Mesenchymal stem cell (in vitro differentiated cells and primary cell): ENCODE measurements around the gene NLRP6.
A peak's percentile ranks its signal among the peaks of the same experiment; 100 is the strongest.

Experiments used
- DNase-seq: peaks from one replicate; pipeline ENCODE4 v3.0.0-alpha.2; 2013
- H2AFZ ChIP-seq: one replicate; pipeline ENCODE4 v1.6.1; 2013; ENCODE audit warnings: low read depth, mild to moderate bottlenecking, control low read depth, inconsistent platforms, low read length, moderate library complexity
- H2AK5ac ChIP-seq: 2 replicates; pipeline ENCODE4 v1.6.1; 2013; ENCODE audit warnings: low read length, moderate library complexity, mild to moderate bottlenecking, inconsistent platforms; ENCODE audit not compliant: severe bottlenecking
- H2BK120ac ChIP-seq: one replicate; pipeline ENCODE4 v1.6.1; 2013; ENCODE audit warnings: low read depth, mild to moderate bottlenecking, inconsistent platforms, low read length, moderate library complexity
- H2BK12ac ChIP-seq, 2 experiments: one replicate each; pipeline ENCODE4 v1.6.1; 2013; ENCODE audit warnings: inconsistent platforms in 2 of 2, low read length in 2 of 2, mild to moderate bottlenecking in 2 of 2, moderate library complexity in 2 of 2, control low read depth in 1 of 2
- H2BK15ac ChIP-seq: one replicate; pipeline ENCODE4 v1.6.1; 2013; ENCODE audit warnings: mild to moderate bottlenecking, low read depth, inconsistent platforms; ENCODE audit not compliant: poor library complexity, severe bottlenecking
- H2BK5ac ChIP-seq: 2 replicates; pipeline ENCODE4 v1.6.1; 2013; ENCODE audit warnings: low read depth, mild to moderate bottlenecking, low read length, control low read depth, inconsistent platforms; ENCODE audit not compliant: poor library complexity, severe bottlenecking
- H3K14ac ChIP-seq, 2 experiments: one replicate each; pipeline ENCODE4 v1.6.1; 2013; ENCODE audit warnings: inconsistent platforms in 2 of 2, low read length in 2 of 2, control low read depth in 1 of 2, mild to moderate bottlenecking in 1 of 2, moderate library complexity in 1 of 2
- H3K18ac ChIP-seq, 2 experiments: one replicate each; pipeline ENCODE4 v1.6.1; 2013; ENCODE audit warnings: inconsistent platforms in 2 of 2, low read length in 2 of 2, control low read depth in 1 of 2, low read depth in 1 of 2, mild to moderate bottlenecking in 1 of 2
- H3K23ac ChIP-seq, 2 experiments: one replicate each; pipeline ENCODE4 v1.6.1; 2013; ENCODE audit warnings: inconsistent platforms in 2 of 2, low read length in 2 of 2, mild to moderate bottlenecking in 2 of 2, moderate library complexity in 2 of 2, control low read depth in 1 of 2
- H3K27ac ChIP-seq: 2 replicates; pipeline ENCODE4 v1.5.1; 2013; ENCODE audit warnings: mild to moderate bottlenecking, moderate library complexity, low read length, control low read depth, inconsistent platforms; ENCODE audit not compliant: poor library complexity, severe bottlenecking
- H3K27me3 ChIP-seq, 2 experiments: 2 replicates each; pipeline versions ENCODE4 v1.6.1 to v1.7.0; 2013; ENCODE audit warnings: low read length in 2 of 2, mild to moderate bottlenecking in 2 of 2, moderate library complexity in 2 of 2, control low read depth in 1 of 2, inconsistent platforms in 1 of 2; ENCODE audit not compliant: control insufficient read depth in 1 of 2, insufficient read depth in 1 of 2
- H3K36me3 ChIP-seq, 2 experiments: 2 replicates each; pipeline versions ENCODE4 v1.6.1 to v1.7.0; 2013; ENCODE audit warnings: low read length in 2 of 2, control low read depth in 1 of 2, inconsistent platforms in 1 of 2, low read depth in 1 of 2, mild to moderate bottlenecking in 1 of 2; ENCODE audit not compliant: insufficient read depth in 2 of 2, control insufficient read depth in 1 of 2
- H3K4ac ChIP-seq, 2 experiments: one replicate each; pipeline ENCODE4 v1.6.1; 2013; ENCODE audit warnings: inconsistent platforms in 2 of 2, low read length in 2 of 2, mild to moderate bottlenecking in 2 of 2, moderate library complexity in 2 of 2, control low read depth in 1 of 2, low read depth in 1 of 2
- H3K4me1 ChIP-seq: 2 replicates; pipeline ENCODE4 v1.6.1; 2013; ENCODE audit warnings: low read depth, low read length, control low read depth; ENCODE audit not compliant: control insufficient read depth, insufficient read depth
- H3K4me2 ChIP-seq: 2 replicates; pipeline ENCODE4 v1.6.1; 2013; ENCODE audit warnings: low read length, mild to moderate bottlenecking, inconsistent platforms; ENCODE audit not compliant: poor library complexity, severe bottlenecking
- H3K4me3 ChIP-seq, 2 experiments: 2 replicates each; pipeline versions ENCODE4 v1.5.1 to v1.7.0; 2013; ENCODE audit warnings: low read length in 2 of 2, mild to moderate bottlenecking in 2 of 2, control low read depth in 1 of 2, low read depth in 1 of 2; ENCODE audit not compliant: insufficient read depth in 1 of 2
- H3K79me1 ChIP-seq: replicated peaks from 2 replicates; pipeline ENCODE4 v1.6.1; 2013; ENCODE audit warnings: mild to moderate bottlenecking, control low read depth, low read length, inconsistent platforms; ENCODE audit not compliant: poor library complexity, severe bottlenecking
- H3K9ac ChIP-seq: 2 replicates; pipeline ENCODE4 v1.7.0; 2013; ENCODE audit warnings: mild to moderate bottlenecking, low read length, moderate library complexity
- H3K9me3 ChIP-seq: 2 replicates; pipeline ENCODE4 v1.7.0; 2013; ENCODE audit warnings: mild to moderate bottlenecking, low read length; ENCODE audit not compliant: control insufficient read depth
- H4K8ac ChIP-seq: one replicate; pipeline ENCODE4 v1.6.1; 2013; ENCODE audit warnings: inconsistent platforms, mild to moderate bottlenecking, low read length, moderate library complexity
- H4K91ac ChIP-seq: one replicate; pipeline ENCODE4 v1.6.1; 2013; ENCODE audit warnings: mild to moderate bottlenecking, low read length, inconsistent platforms
- WGBS: methylation state at CpG from one replicate; pipeline ENCODE4 v1.1.7; 2013; ENCODE audit warnings: mixed read lengths; 5-methylcytosine and 5-hydroxymethylcytosine counted together

The NLRP6 gene

GRCh38 chr11:329886-330253 lies 51.7 kb downstream of the NLRP6 start:
- H3K27ac ChIP-seq, result no peak overlapping the region

GRCh38 chr11:330307-330693 lies 52.1 kb downstream of the NLRP6 start:
- no peak overlapping the region for H3K4me3 ChIP-seq
- no peak overlapping the region for H4K91ac ChIP-seq
- 94% methylated on average over 14 of the region's 14 CpGs for WGBS
- H3K9ac ChIP-seq, result no peak overlapping the region
- peaks cover 2% of the 10 kb centered on the region for H3K79me1 ChIP-seq
- no peak overlapping the region for H4K8ac ChIP-seq
- peaks cover 26% of the 10 kb centered on the region for H3K4me1 ChIP-seq
- H3K4ac ChIP-seq, result no peak overlapping the region
- no peak overlapping the region for H3K18ac ChIP-seq
- H3K27me3 ChIP-seq, result no peaks in the 10 kb centered on the region
- peak overlapping the region; percentile 13 for H2BK15ac ChIP-seq
- no peak overlapping the region for H2AFZ ChIP-seq
- H2BK12ac ChIP-seq, result peak overlapping the region; percentile 9 to 72
- H3K23ac ChIP-seq, result no peak overlapping the region
- H3K36me3 ChIP-seq, result no peaks in the 10 kb centered on the region
- H2AK5ac ChIP-seq, result no peak overlapping the region
- no peak for DNase-seq
- no peak overlapping the region for H2BK120ac ChIP-seq
- no peak overlapping the region for H3K4me2 ChIP-seq
- no peak overlapping the region for H3K27ac ChIP-seq
- H3K14ac ChIP-seq, result no peak overlapping the region
- no peak overlapping the region for H2BK5ac ChIP-seq
- no peaks in the 10 kb centered on the region for H3K9me3 ChIP-seq

More at GRCh38 chr11:329886-330253, 51.7 kb downstream of the NLRP6 start:
- Histone ChIP-seq H3K36me3 (no peaks in the 10 kb centered on the region), H3K14ac (no peak overlapping the region), H3K4me3 (no peak overlapping the region), H3K9ac (no peak overlapping the region), H3K4me1 (peaks cover 26% of the 10 kb centered on the region), H3K4ac (no peak overlapping the region), H2AFZ (no peak overlapping the region), H2BK5ac (no peak overlapping the region), H3K4me2 (no peak overlapping the region), H2BK15ac (no peak overlapping the region), H3K18ac (no peak overlapping the region), H2BK120ac (no peak overlapping the region), H3K27me3 (no peaks in the 10 kb centered on the region), H2AK5ac (no peak overlapping the region), H3K23ac (no peak overlapping the region), H4K8ac (no peak overlapping the region), H2BK12ac (peak overlapping the region in 1 of 2 experiments; percentile 72), H3K9me3 (no peaks in the 10 kb centered on the region), H4K91ac (no peak overlapping the region), H3K79me1 (peaks cover 2% of the 10 kb centered on the region)
- WGBS, result 100% methylated on average over 2 of the region's 2 CpGs
- no peak for DNase-seq

- H4K91ac ChIP-seq, result no peak overlapping the region
- no peak overlapping the region for H3K4me2 ChIP-seq
- no peaks in the 10 kb centered on the region for H3K79me1 ChIP-seq
- H4K8ac ChIP-seq, result no peak overlapping the region
- no peaks in the 10 kb centered on the region for H3K36me3 ChIP-seq
- H3K4me3 ChIP-seq, result no peak overlapping the region
- no peaks in the 10 kb centered on the region for H3K9me3 ChIP-seq
- no peak overlapping the region for H3K27ac ChIP-seq
- H2BK12ac ChIP-seq, result peak overlapping the region; percentile 9 to 38
- no peak overlapping the region for H3K4ac ChIP-seq
- H2BK120ac ChIP-seq, result no peak overlapping the region
- H3K4me1 ChIP-seq, result peaks cover 28% of the 10 kb centered on the region
- 91% methylated on average over 34 of the region's 34 CpGs for WGBS
- H3K9ac ChIP-seq, result no peak overlapping the region
- H3K27me3 ChIP-seq, result no peaks in the 10 kb centered on the region
- H3K14ac ChIP-seq, result no peak overlapping the region
- no peak overlapping the region for H3K18ac ChIP-seq
- H2BK15ac ChIP-seq, result peak overlapping the region; percentile 56
- H3K23ac ChIP-seq, result no peak overlapping the region
- H2AK5ac ChIP-seq, result no peak overlapping the region
- H2BK5ac ChIP-seq, result no peak overlapping the region
- H2AFZ ChIP-seq, result no peak overlapping the region
- no peak for DNase-seq
Observed at GRCh38 chr11:330694-331357, 52.6 kb downstream of the NLRP6 start.

GRCh38 chr11:331358-332060 lies 53.3 kb downstream of the NLRP6 start:
- Histone ChIP-seq H3K27ac (no peak overlapping the region), H3K79me1 (no peaks in the 10 kb centered on the region), H3K9me3 (no peaks in the 10 kb centered on the region), H3K23ac (no peak overlapping the region), H2BK12ac (no peak overlapping the region), H3K27me3 (no peaks in the 10 kb centered on the region), H2AFZ (no peak overlapping the region), H2AK5ac (no peak overlapping the region), H2BK15ac (no peak overlapping the region), H3K4ac (no peak overlapping the region), H3K36me3 (no peaks in the 10 kb centered on the region), H2BK120ac (no peak overlapping the region), H3K18ac (no peak overlapping the region), H3K4me1 (peaks cover 26% of the 10 kb centered on the region), H3K14ac (no peak overlapping the region), H3K9ac (no peak overlapping the region), H4K8ac (no peak overlapping the region), H2BK5ac (no peak overlapping the region), H3K4me2 (no peak overlapping the region), H3K4me3 (no peak overlapping the region), H4K91ac (no peak overlapping the region)
- 92% methylated on average over 19 of the region's 19 CpGs for WGBS
- no peak for DNase-seq
